H1 (cell line): ENCODE data around the gene KIR2DL4. TPM values are rescaled to one million over a fixed set of nuclear protein-coding genes. Genes with fewer than 3 reads are reported as not detected.
"Not testable (repeated sequence)": the region's sequence is repeated elsewhere in the genome, so short reads cannot be mapped to it uniquely, and the experiment has no call there.

Experiments
- CTCF ChIA-PET: fragments of 300-600 bp; sonication (Branson Sonifier 250); formaldehyde crosslinking; loops from one replicate; lab custom pipeline; 2021; ENCODE audit not compliant: partially characterized antibody; lab: Charles Lee
- POLR2A ChIA-PET: fragments of 300-600 bp; sonication (Branson Sonifier 250); formaldehyde crosslinking; loops from one replicate; lab custom pipeline; 2021; ENCODE audit warnings: inconsistent platforms; ENCODE audit not compliant: partially characterized antibody; lab: Charles Lee
- DNase-seq, 2 experiments: peaks; one replicate each; pipeline versions ENCODE4 v3.0.0 to v3.0.0-alpha.2; 2010 to 2022; ENCODE audit warnings: low spot score in 2 of 2, low read depth in 1 of 2, mixed read lengths in 1 of 2
- FAIRE-seq: peaks from 2 replicates; lab custom pipeline; 2011; peaks lifted over from hg19 to GRCh38; lab: Jason Lieb, UNC
- H2AFZ ChIP-seq: 2 replicates; pipeline ENCODE4 v1.8.1; 2012; ENCODE audit warnings: low read length, inconsistent platforms
- H2AK5ac ChIP-seq: 2 replicates; pipeline ENCODE4 v1.6.1; 2013; ENCODE audit warnings: low read depth, low read length
- H2BK120ac ChIP-seq: replicated peaks from 2 replicates; pipeline ENCODE3; 2013; ENCODE audit warnings: low read depth, low read length, inconsistent platforms
- H2BK12ac ChIP-seq: 2 replicates; pipeline ENCODE4 v1.6.1; 2013; ENCODE audit warnings: low read depth, low read length
- H2BK15ac ChIP-seq: 2 replicates; pipeline ENCODE4 v1.6.1; 2013; ENCODE audit warnings: low read length
- H2BK20ac ChIP-seq: 2 replicates; pipeline ENCODE4 v1.6.1; 2013; ENCODE audit warnings: low read length
- H2BK5ac ChIP-seq: 2 replicates; pipeline ENCODE4 v1.6.1; 2013; ENCODE audit warnings: low read depth, low read length
- H3K14ac ChIP-seq: 2 replicates; pipeline ENCODE4 v1.6.1; 2013; ENCODE audit warnings: inconsistent platforms; ENCODE audit not compliant: insufficient read length
- H3K18ac ChIP-seq: 2 replicates; pipeline ENCODE4 v1.6.1; 2013; ENCODE audit warnings: low read length; ENCODE audit errors: extremely low read depth
- H3K23ac ChIP-seq: 2 replicates; pipeline ENCODE4 v1.6.1; 2013; ENCODE audit warnings: inconsistent platforms; ENCODE audit not compliant: insufficient read length
- H3K23me2 ChIP-seq: 2 replicates; pipeline ENCODE4 v1.6.1; 2013; ENCODE audit warnings: low read depth, low read length
- H3K27ac ChIP-seq: 2 replicates; pipeline ENCODE4 v1.6.1; 2011; ENCODE audit warnings: low read depth, low read length, inconsistent platforms
- H3K27me3 ChIP-seq, 4 experiments: replicated peaks in 1 of 4; 1 replicate in 1 of 4; 2 replicates in 3 of 4; pipeline versions ENCODE4 v1.6.1 to v1.8.1; 2011 to 2013; ENCODE audit warnings: low read length in 3 of 4, mild to moderate bottlenecking in 3 of 4, inconsistent platforms in 2 of 4, mixed read lengths in 2 of 4, moderate library complexity in 1 of 4; ENCODE audit not compliant: control insufficient read depth in 3 of 4, insufficient read depth in 3 of 4; ENCODE audit errors: extremely low read depth in 1 of 4
- H3K36me3 ChIP-seq, 4 experiments: 2 replicates each; pipeline versions ENCODE4 v1.6.1 to v1.8.1; 2011 to 2013; ENCODE audit warnings: mild to moderate bottlenecking in 4 of 4, low read length in 3 of 4, moderate library complexity in 2 of 4, control low read depth in 1 of 4, inconsistent platforms in 1 of 4; ENCODE audit not compliant: insufficient read depth in 4 of 4, control insufficient read depth in 2 of 4
- H3K4ac ChIP-seq: replicated peaks from 2 replicates; pipeline ENCODE3; 2013; ENCODE audit warnings: low read length, low read depth, mixed read lengths, inconsistent platforms; ENCODE audit not compliant: insufficient read length
- H3K4me1 ChIP-seq, 4 experiments: replicated peaks in 1 of 4; 1 replicate in 1 of 4; 2 replicates in 3 of 4; pipeline versions ENCODE4 v1.6.1 to v1.8.1; 2011 to 2013; ENCODE audit warnings: low read length in 3 of 4, inconsistent platforms in 2 of 4, mixed read lengths in 1 of 4; ENCODE audit not compliant: insufficient read depth in 4 of 4, control insufficient read depth in 3 of 4
- H3K4me2 ChIP-seq, 2 experiments: 2 replicates each; pipeline versions ENCODE4 v1.6.1 to v1.8.1; 2011 to 2013; ENCODE audit warnings: low read depth in 2 of 2, low read length in 2 of 2, control low read depth in 1 of 2, inconsistent platforms in 1 of 2, mild to moderate bottlenecking in 1 of 2; ENCODE audit not compliant: insufficient read depth in 1 of 2
- H3K4me3 ChIP-seq, 4 experiments: fragments of 200-600, 300-600 bp in 1 of 4; sonication (generic), shearing (Covaris generic), sonication (Bioruptor Twin) in 1 of 4; 2 replicates each; pipeline versions ENCODE4 v1.5.1 to v1.8.1; 2011 to 2016; ENCODE audit warnings: low read length in 4 of 4, low read depth in 3 of 4, control low read depth in 2 of 4, inconsistent platforms in 2 of 4, mild to moderate bottlenecking in 2 of 4, mixed read lengths in 1 of 4, moderate library complexity in 1 of 4; ENCODE audit not compliant: insufficient read depth in 2 of 4; ENCODE audit errors: extremely low read depth in 1 of 4
- H3K56ac ChIP-seq: replicated peaks from 2 replicates; pipeline ENCODE3; 2013; ENCODE audit warnings: low read depth, mild to moderate bottlenecking, mixed read lengths, low read length, inconsistent platforms; ENCODE audit not compliant: insufficient read length
- H3K79me1 ChIP-seq: 2 replicates; pipeline ENCODE4 v1.6.1; 2013; ENCODE audit warnings: low read depth, low read length, control low read depth
- H3K79me2 ChIP-seq, 2 experiments: 2 replicates each; pipeline versions ENCODE4 v1.6.1 to v1.8.1; 2012 to 2013; ENCODE audit warnings: low read length in 2 of 2, mild to moderate bottlenecking in 2 of 2, inconsistent platforms in 1 of 2; ENCODE audit not compliant: insufficient read depth in 2 of 2, control insufficient read depth in 1 of 2
- H3K9ac ChIP-seq, 4 experiments: replicated peaks in 1 of 4; 1 replicate in 1 of 4; 2 replicates in 3 of 4; pipeline versions ENCODE4 v1.6.1 to v1.8.1; 2011 to 2013; ENCODE audit warnings: low read depth in 3 of 4, low read length in 3 of 4, control low read depth in 2 of 4, mild to moderate bottlenecking in 2 of 4, moderate library complexity in 2 of 4, inconsistent platforms in 1 of 4; ENCODE audit errors: extremely low read depth in 1 of 4
- H3K9me3 ChIP-seq, 2 experiments: 2 replicates each; pipeline versions ENCODE4 v1.6.1 to v1.8.1; 2012 to 2013; ENCODE audit warnings: mild to moderate bottlenecking in 2 of 2, moderate library complexity in 2 of 2, control low read depth in 1 of 2, inconsistent platforms in 1 of 2, low read depth in 1 of 2, low read length in 1 of 2, mixed read lengths in 1 of 2; ENCODE audit not compliant: insufficient read depth in 2 of 2
- H4K20me1 ChIP-seq, 2 experiments: replicated peaks in 1 of 2; 2 replicates each; pipeline versions ENCODE3 to v1.8.1; 2011 to 2013; ENCODE audit warnings: inconsistent platforms in 2 of 2, low read length in 2 of 2, mild to moderate bottlenecking in 1 of 2; ENCODE audit not compliant: insufficient read depth in 2 of 2, control insufficient read depth in 1 of 2
- H4K5ac ChIP-seq: 2 replicates; pipeline ENCODE4 v1.6.1; 2013; ENCODE audit warnings: low read length, low read depth, mixed read lengths, inconsistent platforms; ENCODE audit not compliant: insufficient read length
- H4K8ac ChIP-seq: 2 replicates; pipeline ENCODE4 v1.8.0; 2013; ENCODE audit warnings: mild to moderate bottlenecking, moderate library complexity, low read length, inconsistent platforms; ENCODE audit not compliant: insufficient read depth; ENCODE audit errors: extremely low read depth
- H4K91ac ChIP-seq: replicated peaks from 2 replicates; pipeline ENCODE3; 2013; ENCODE audit warnings: low read length, mixed read lengths, inconsistent platforms; ENCODE audit not compliant: insufficient read length
- WGBS, 2 experiments: shearing (Covaris generic) in 1 of 2; methylation state at CpG; one replicate each; pipeline versions ENCODE4 v1.1.6 to v1.1.7; 2013 to 2015; ENCODE audit warnings: low lambda C conversion rate in 2 of 2, mixed read lengths in 2 of 2, inconsistent platforms in 1 of 2, low coverage in 1 of 2, missing lambda C conversion rate in 1 of 2; ENCODE audit not compliant: insufficient replicate concordance in 2 of 2, insufficient coverage in 1 of 2, insufficient read length in 1 of 2; ENCODE audit errors: extremely low coverage in 1 of 2, missing lambda C conversion rate in 1 of 2; 5-methylcytosine and 5-hydroxymethylcytosine counted together
- polyA plus RNA-seq, 7 experiments: library from polyadenylated mRNA; depleted of rRNA in 3 of 7; stranded (reverse) in 5 of 7; unstranded in 2 of 7; fragments of >200 nt in 5 of 7; fragments of 200-250 nt in 2 of 7; gene quantifications; 1 replicate in 5 of 7; 2 replicates in 1 of 7; 4 replicates in 1 of 7; pipeline versions ENCODE4 v1.2.1 to v1.2.3, GENCODE V29; 2011 to 2013; ENCODE audit warnings: missing spikeins in 2 of 7, mixed read lengths in 2 of 7
- total RNA-seq: library from RNA; stranded (reverse); fragmentation: NEBNext Ultra II Directional; extraction: Animal tissue kit (Norgen Biotek cat#: 25700); gene quantifications from 2 replicates; pipeline ENCODE4 v1.2.1, GENCODE V29; 2021

KIR2DL4 gene
- total and polyA plus RNA-seq, 2 of the 8 experiments (the other 6 are each of a cell fraction or from before 2014, with no cell fraction given) = not detected

DNA sequence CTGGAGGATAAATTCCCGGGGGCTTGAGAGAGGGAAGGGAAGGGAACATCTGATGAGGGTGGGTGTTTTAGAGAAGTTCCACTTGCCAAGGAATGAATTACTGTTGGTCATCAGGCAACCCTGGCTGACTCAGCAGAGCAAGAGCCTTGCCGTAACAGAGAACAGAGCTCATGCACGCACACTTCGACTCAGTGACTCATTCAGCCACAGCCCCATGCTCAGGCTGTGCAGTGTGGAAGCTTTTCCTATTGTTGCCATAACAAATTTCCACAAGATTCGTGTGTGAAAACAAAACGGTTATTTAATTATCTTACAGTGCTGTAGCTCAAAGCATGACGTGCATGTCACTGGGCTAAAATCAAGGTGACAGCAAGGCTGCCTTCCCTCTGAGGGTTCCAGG, 56.0 kb downstream of the KIR2DL4 start:
- CTCF ChIA-PET = not testable (repeated sequence)

DNA sequence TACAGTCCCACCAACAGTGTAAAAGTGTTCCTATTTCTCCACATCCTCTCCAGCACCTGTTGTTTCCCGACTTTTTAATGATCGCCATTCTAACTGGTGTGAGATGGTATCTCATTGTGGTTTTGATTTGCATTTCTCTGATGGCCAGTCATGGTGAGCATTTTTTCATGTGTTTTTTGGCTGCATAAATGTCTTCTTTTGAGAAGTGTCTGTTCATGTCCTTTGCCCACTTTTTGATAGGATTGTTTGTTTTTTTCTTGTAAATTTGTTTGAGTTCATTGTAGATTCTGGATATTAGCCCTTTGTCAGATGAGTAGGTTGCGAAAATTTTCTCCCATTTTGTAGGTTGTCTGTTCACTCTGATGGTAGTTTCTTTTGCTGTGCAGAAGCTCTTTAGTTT, 60.0 kb downstream of the KIR2DL4 start:
- H3K79me2 ChIP-seq, H3K23me2 ChIP-seq, H3K36me3 ChIP-seq, H3K27ac ChIP-seq, CTCF ChIA-PET, FAIRE-seq, H3K23ac ChIP-seq, H3K9ac ChIP-seq, H4K91ac ChIP-seq, H3K18ac ChIP-seq, H4K8ac ChIP-seq, H3K4me3 ChIP-seq, H3K14ac ChIP-seq, H2BK15ac ChIP-seq, H2AFZ ChIP-seq, H2BK20ac ChIP-seq, H3K4me1 ChIP-seq, H3K79me1 ChIP-seq, H2BK12ac ChIP-seq, H2AK5ac ChIP-seq, H4K20me1 ChIP-seq, H3K27me3 ChIP-seq, POLR2A ChIA-PET, H4K5ac ChIP-seq, H3K4me2 ChIP-seq, H2BK120ac ChIP-seq, DNase-seq, H2BK5ac ChIP-seq, H3K56ac ChIP-seq, H3K4ac ChIP-seq: not testable (repeated sequence)
- H3K9me3 ChIP-seq = peaks cover 34 to 45% of the 10 kb centered on the region in 2 experiments
- WGBS, 2 experiments = no CpG with 5 or more reads among the region's 3 CpGs

More for the DNA sequence above, 56.0 kb downstream of the KIR2DL4 start:
- H2AK5ac ChIP-seq, H3K4me2 ChIP-seq, H3K4ac ChIP-seq, H3K79me1 ChIP-seq, H3K18ac ChIP-seq, H3K27ac ChIP-seq, H2BK15ac ChIP-seq, H2BK120ac ChIP-seq, H3K36me3 ChIP-seq, H3K4me3 ChIP-seq, H3K23ac ChIP-seq, DNase-seq, H3K23me2 ChIP-seq, H3K79me2 ChIP-seq, H3K27me3 ChIP-seq, H3K14ac ChIP-seq, H4K20me1 ChIP-seq, H3K9ac ChIP-seq, H3K56ac ChIP-seq, H2BK20ac ChIP-seq, H2BK5ac ChIP-seq, H4K91ac ChIP-seq, H2BK12ac ChIP-seq, H4K8ac ChIP-seq, POLR2A ChIA-PET, H2AFZ ChIP-seq, FAIRE-seq, H4K5ac ChIP-seq, H3K4me1 ChIP-seq: not testable (repeated sequence)
- 90% methylated on average over 7 of the region's 7 CpGs; no CpG with 5 or more reads in 1 of the 2 experiments for WGBS, 2 experiments
- H3K9me3 ChIP-seq = peaks cover 28 to 41% of the 10 kb centered on the region in 2 experiments
